HEK293 (cell line): ENCODE data around the gene SH3TC1.

Source experiments
- SP3 ChIP-seq: fragments of 450-650 bp; formaldehyde crosslinking; IDR thresholded peaks from 2 replicates; pipeline ENCODE4 v1.5.1; 2016; ENCODE audit warnings: missing biosample characterization, missing genetic modification characterization
- ZBTB1 ChIP-seq: fragments of 450-650 bp; formaldehyde crosslinking; IDR thresholded peaks from 2 replicates; pipeline ENCODE4 v1.5.1; 2016; ENCODE audit warnings: missing biosample characterization, missing genetic modification characterization
- ZBTB21 ChIP-seq: fragments of 450-650 bp; formaldehyde crosslinking; IDR thresholded peaks from 2 replicates; pipeline ENCODE4 v1.5.1; 2017; ENCODE audit warnings: missing biosample characterization, missing genetic modification characterization
- ZNF10 ChIP-seq: fragments of 450-650 bp; formaldehyde crosslinking; IDR thresholded peaks from 2 replicates; pipeline ENCODE4 v1.5.1; 2017; ENCODE audit warnings: missing biosample characterization, missing genetic modification characterization
- ZNF792 ChIP-seq: fragments of 450-650 bp; formaldehyde crosslinking; IDR thresholded peaks from 2 replicates; pipeline ENCODE4 v1.5.1; 2016; ENCODE audit warnings: missing biosample characterization, missing genetic modification characterization

DNA sequence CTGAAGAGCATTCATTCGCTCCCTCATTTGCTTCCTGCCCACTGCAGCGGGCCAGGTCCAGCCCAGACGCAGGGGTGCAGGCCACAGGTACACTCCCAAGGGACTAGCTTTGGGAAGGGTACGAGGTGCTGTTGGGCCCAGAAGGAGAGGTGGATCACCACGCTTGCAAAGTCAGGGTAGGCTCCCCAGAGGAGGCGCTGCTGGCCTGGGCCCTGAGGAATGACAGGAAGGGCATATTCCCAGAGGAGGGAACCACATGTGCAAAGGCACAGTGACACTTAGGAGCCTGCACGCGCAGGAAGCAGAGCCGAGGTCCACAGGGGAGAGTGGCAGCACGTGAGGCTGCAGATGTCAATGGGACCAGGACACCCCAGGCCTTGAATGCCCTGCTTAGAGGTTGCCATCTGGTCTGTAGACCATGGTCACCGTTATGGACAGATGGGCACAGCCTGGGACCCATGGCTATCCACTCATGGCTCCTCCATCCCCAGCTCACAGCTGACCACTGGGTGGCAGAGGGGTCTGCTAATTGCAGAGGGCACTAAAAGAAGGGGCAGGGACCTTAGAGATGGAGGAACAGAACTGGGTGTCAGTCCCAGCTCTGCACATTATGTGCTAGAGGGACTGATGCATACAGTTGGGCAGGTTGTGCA, 78.4 kb downstream of the SH3TC1 start:
- TF ChIP-seq ZBTB21 (tag by site-specific recombination) (no peak), ZNF10 (tag by site-specific recombination) (no peak), ZNF792 (tag by site-specific recombination) (no peak), ZBTB1 (tag by site-specific recombination) (no peak), SP3 (tag by site-specific recombination) (no peak)
